Peyer's patch (tissue), 4 donors: ENCODE measurements around the gene BCL7C.

Experiments
- POLR2A ChIP-seq, 2 donors: fragments of 450-650 bp; IDR thresholded peaks; one replicate each; pipeline ENCODE4 v1.5.1; 2017; ENCODE audit warnings: antibody characterized with exemption in 2 of 2, mild to moderate bottlenecking in 2 of 2, moderate library complexity in 2 of 2
- TF ChIP-seq, protein P1 (sequence below), 6 experiments: fragments of 450-650 bp in 4 of 6; fragments of 200-600 bp in 2 of 6; sonication (generic) in 1 of 6; IDR thresholded peaks; one replicate each; pipeline ENCODE4 v1.5.1; 2017 to 2019; ENCODE audit warnings: antibody characterized with exemption in 6 of 6, mild to moderate bottlenecking in 3 of 6, moderate library complexity in 1 of 6

DNA sequence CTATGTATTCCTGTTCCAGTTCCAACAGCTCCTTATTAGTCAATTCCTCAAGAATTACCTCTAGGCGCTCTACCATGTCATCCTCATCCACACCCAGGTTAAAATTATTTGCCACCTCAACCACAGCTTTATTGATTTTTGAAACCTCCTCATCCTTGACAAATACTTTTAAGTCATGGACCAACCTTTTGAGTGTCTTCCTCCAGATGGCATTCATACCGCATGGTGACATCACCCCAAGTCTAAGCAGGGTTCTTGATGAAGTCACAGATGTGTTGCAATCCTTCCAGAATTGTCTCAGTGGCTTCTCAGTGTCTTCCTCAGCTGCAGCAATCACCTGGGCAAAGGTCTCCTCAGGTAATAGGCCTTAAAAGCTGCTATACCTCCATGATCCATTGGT is 40.1 kb downstream of the BCL7C start:
- TF ChIP-seq, protein P1, sequence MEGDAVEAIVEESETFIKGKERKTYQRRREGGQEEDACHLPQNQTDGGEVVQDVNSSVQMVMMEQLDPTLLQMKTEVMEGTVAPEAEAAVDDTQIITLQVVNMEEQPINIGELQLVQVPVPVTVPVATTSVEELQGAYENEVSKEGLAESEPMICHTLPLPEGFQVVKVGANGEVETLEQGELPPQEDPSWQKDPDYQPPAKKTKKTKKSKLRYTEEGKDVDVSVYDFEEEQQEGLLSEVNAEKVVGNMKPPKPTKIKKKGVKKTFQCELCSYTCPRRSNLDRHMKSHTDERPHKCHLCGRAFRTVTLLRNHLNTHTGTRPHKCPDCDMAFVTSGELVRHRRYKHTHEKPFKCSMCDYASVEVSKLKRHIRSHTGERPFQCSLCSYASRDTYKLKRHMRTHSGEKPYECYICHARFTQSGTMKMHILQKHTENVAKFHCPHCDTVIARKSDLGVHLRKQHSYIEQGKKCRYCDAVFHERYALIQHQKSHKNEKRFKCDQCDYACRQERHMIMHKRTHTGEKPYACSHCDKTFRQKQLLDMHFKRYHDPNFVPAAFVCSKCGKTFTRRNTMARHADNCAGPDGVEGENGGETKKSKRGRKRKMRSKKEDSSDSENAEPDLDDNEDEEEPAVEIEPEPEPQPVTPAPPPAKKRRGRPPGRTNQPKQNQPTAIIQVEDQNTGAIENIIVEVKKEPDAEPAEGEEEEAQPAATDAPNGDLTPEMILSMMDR (IDR thresholded peaks at IDR 0.05): no peak
- no peak for TF ChIP-seq POLR2A (IDR thresholded peaks at IDR 0.05)
